Glutamatergic neuron (in vitro differentiated cells): ENCODE measurements around the gene ABHD1. TPM values are rescaled to one million over a fixed set of nuclear protein-coding genes. Genes with fewer than 3 reads are reported as not detected.

Experiments used
- DNase-seq: peaks from one replicate; pipeline ENCODE4 v3.0.0; 2022
- H3K27ac Mint-ChIP-seq: one replicate; pipeline ENCODE4 v1.8.0; 2020; ENCODE audit warnings: mild to moderate bottlenecking, mixed read lengths, inconsistent platforms; ENCODE audit not compliant: unreplicated experiment
- H3K27me3 Mint-ChIP-seq: one replicate; pipeline ENCODE4 v1.8.0; 2020; ENCODE audit warnings: mild to moderate bottlenecking, moderate library complexity, mixed read lengths, inconsistent platforms; ENCODE audit not compliant: unreplicated experiment
- H3K36me3 Mint-ChIP-seq: one replicate; pipeline ENCODE4 v1.8.0; 2020; ENCODE audit warnings: mild to moderate bottlenecking, mixed read lengths, inconsistent platforms; ENCODE audit not compliant: unreplicated experiment
- H3K4me1 Mint-ChIP-seq: one replicate; pipeline ENCODE4 v1.8.0; 2020; ENCODE audit warnings: mild to moderate bottlenecking, low read depth, mixed read lengths, inconsistent platforms; ENCODE audit not compliant: unreplicated experiment
- H3K4me3 Mint-ChIP-seq: one replicate; pipeline ENCODE4 v1.8.0; 2020; ENCODE audit warnings: mild to moderate bottlenecking, mixed read lengths, inconsistent platforms; ENCODE audit not compliant: unreplicated experiment
- H3K9me3 Mint-ChIP-seq: one replicate; pipeline ENCODE4 v1.8.0; 2020; ENCODE audit warnings: mild to moderate bottlenecking, moderate library complexity, mixed read lengths, inconsistent platforms; ENCODE audit not compliant: unreplicated experiment
- total RNA-seq: library from RNA; stranded (reverse); fragmentation: NEBNext Ultra II Directional; extraction: Animal tissue kit (Norgen Biotek cat#: 25700); gene quantifications from one replicate; pipeline ENCODE4 v1.2.1, GENCODE V29; 2021; ENCODE audit not compliant: unreplicated experiment
- TF ChIP-seq, protein P1 (sequence below): fragments of 200-600 bp; sonication (generic); IDR thresholded peaks from one replicate; pipeline ENCODE4 v1.5.0; 2021; ENCODE audit not compliant: partially characterized antibody, unreplicated experiment

The ABHD1 gene
- total RNA-seq, 1 donor from 2014 or later: not detected

DNA sequence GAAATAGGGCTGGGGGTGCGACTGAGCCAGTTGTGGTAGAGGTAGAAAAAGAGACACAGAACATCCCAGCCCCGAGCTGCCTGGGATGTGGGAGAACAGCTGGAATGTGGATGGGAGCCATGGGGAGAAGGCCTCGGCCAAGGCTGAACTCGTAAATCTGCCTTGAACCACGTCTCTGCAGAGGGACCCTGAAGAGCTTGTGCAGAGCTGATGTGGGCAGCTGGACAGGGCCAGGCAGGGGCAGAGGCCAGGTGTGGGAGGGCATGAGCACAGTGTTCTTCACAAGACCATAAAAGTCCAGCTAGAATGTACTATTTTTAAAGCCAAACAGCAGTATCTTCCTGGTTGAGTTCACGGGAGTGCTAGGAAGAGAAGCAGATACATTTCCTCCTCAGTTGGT lies 30.9 kb downstream of the ABHD1 start:
- no peak overlapping the region for H3K4me3 Mint-ChIP-seq
- TF ChIP-seq, protein P1, sequence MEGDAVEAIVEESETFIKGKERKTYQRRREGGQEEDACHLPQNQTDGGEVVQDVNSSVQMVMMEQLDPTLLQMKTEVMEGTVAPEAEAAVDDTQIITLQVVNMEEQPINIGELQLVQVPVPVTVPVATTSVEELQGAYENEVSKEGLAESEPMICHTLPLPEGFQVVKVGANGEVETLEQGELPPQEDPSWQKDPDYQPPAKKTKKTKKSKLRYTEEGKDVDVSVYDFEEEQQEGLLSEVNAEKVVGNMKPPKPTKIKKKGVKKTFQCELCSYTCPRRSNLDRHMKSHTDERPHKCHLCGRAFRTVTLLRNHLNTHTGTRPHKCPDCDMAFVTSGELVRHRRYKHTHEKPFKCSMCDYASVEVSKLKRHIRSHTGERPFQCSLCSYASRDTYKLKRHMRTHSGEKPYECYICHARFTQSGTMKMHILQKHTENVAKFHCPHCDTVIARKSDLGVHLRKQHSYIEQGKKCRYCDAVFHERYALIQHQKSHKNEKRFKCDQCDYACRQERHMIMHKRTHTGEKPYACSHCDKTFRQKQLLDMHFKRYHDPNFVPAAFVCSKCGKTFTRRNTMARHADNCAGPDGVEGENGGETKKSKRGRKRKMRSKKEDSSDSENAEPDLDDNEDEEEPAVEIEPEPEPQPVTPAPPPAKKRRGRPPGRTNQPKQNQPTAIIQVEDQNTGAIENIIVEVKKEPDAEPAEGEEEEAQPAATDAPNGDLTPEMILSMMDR: no peak
- no peaks in the 10 kb centered on the region for H3K4me1 Mint-ChIP-seq
- DNase-seq: no peak
- peaks cover 1% of the 10 kb centered on the region for H3K9me3 Mint-ChIP-seq
- H3K27me3 Mint-ChIP-seq: peaks cover 6% of the 10 kb centered on the region
- H3K27ac Mint-ChIP-seq: no peak overlapping the region
- no peaks in the 10 kb centered on the region for H3K36me3 Mint-ChIP-seq

GRCh38 chr2:27155069-27155520 lies 31.5 kb downstream of the ABHD1 start:
- Mint-ChIP-seq H3K9me3 (peaks cover 1% of the 10 kb centered on the region), H3K27ac (no peak overlapping the region), H3K4me3 (no peak overlapping the region)

GRCh38 chr2:27158468-27158867 lies 34.9 kb downstream of the ABHD1 start:
- no peaks in the 10 kb centered on the region for H3K4me1 Mint-ChIP-seq
- no peak overlapping the region for H3K27ac Mint-ChIP-seq
- H3K4me3 Mint-ChIP-seq: no peak overlapping the region
- H3K36me3 Mint-ChIP-seq: no peaks in the 10 kb centered on the region
- peaks cover 6% of the 10 kb centered on the region for H3K27me3 Mint-ChIP-seq
- no peak for DNase-seq
- H3K9me3 Mint-ChIP-seq: peaks cover 1% of the 10 kb centered on the region
- TF ChIP-seq, protein P1: no peak

More at GRCh38 chr2:27155069-27155520, 31.5 kb downstream of the ABHD1 start:
- Mint-ChIP-seq H3K27me3 (peaks cover 6% of the 10 kb centered on the region), H3K4me1 (no peaks in the 10 kb centered on the region), H3K36me3 (no peaks in the 10 kb centered on the region)
- TF ChIP-seq, protein P1: no peak
- no peak for DNase-seq

DNA sequence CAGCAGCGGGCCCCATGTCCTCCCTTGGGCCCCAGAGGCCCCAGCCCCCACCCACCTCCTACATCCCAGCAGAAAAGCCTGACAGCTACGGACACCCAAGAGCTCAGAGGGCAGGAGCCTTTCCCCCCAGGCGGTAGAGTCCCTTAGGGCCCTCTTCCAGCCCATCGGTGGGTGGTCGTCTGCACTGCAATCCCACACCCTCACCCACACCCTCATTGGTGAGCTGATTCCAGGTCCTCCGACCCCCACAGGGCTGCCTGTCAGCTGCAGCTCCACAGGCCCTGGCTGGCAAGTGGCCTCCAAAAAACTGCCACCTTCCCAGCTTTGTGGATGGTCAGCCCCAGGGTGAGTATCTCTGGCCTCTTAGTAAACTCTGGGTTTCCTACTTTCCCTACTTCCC lies 35.7 kb downstream of the ABHD1 start:
- H3K9me3 Mint-ChIP-seq: peaks cover under 1% of the 10 kb centered on the region
- H3K27ac Mint-ChIP-seq: no peak overlapping the region
- DNase-seq: no peak
- peaks cover 6% of the 10 kb centered on the region for H3K27me3 Mint-ChIP-seq
- no peaks in the 10 kb centered on the region for H3K36me3 Mint-ChIP-seq
- H3K4me3 Mint-ChIP-seq: no peak overlapping the region
- TF ChIP-seq, protein P1: no peak
- no peaks in the 10 kb centered on the region for H3K4me1 Mint-ChIP-seq

DNA sequence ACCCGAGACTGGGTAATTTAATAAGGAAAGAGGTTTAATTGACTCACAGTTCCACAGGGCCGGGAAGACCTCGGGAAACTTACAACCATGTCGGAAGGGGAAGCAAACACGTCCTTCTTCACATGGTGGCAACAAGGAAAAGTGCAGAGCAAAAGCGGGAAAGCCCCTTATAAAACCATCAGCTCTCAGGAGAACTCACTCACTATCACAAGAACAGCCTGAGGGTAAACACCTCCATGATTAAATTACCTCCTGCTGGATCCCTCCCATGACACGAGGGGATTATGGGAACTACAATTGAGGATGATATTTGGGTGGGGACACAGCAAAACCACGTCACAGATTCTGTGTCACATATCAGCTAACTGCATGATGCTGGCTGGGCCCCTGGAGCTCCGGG lies 36.6 kb downstream of the ABHD1 start:
- H3K4me3 Mint-ChIP-seq: no peak overlapping the region
- H3K9me3 Mint-ChIP-seq: no peaks in the 10 kb centered on the region
- H3K36me3 Mint-ChIP-seq: no peaks in the 10 kb centered on the region
- H3K27me3 Mint-ChIP-seq: peaks cover 6% of the 10 kb centered on the region
- TF ChIP-seq, protein P1: no peak
- no peaks in the 10 kb centered on the region for H3K4me1 Mint-ChIP-seq
- DNase-seq: no peak
- no peak overlapping the region for H3K27ac Mint-ChIP-seq
